IPS-NIHi11 (cell line): ENCODE measurements around the gene HMCES.

ENCODE experiments used
- DNase-seq: peaks from one replicate; pipeline ENCODE4 v3.0.0; 2012; ENCODE audit warnings: mixed read lengths, low spot score

The HMCES gene, protein sequence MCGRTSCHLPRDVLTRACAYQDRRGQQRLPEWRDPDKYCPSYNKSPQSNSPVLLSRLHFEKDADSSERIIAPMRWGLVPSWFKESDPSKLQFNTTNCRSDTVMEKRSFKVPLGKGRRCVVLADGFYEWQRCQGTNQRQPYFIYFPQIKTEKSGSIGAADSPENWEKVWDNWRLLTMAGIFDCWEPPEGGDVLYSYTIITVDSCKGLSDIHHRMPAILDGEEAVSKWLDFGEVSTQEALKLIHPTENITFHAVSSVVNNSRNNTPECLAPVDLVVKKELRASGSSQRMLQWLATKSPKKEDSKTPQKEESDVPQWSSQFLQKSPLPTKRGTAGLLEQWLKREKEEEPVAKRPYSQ

GRCh38 chr3:129278439-129278965, at the start of gene HMCES:
Gene HMCES (plus strand): TSS chr3:129278870. CDS start chr3:129279733, 863 bp downstream.
- peak; percentile 98 for DNase-seq

- peak; percentile 30 for DNase-seq
Measured at GRCh38 chr3:129228891-129229585, 49.6 kb upstream of the HMCES start.

DNA sequence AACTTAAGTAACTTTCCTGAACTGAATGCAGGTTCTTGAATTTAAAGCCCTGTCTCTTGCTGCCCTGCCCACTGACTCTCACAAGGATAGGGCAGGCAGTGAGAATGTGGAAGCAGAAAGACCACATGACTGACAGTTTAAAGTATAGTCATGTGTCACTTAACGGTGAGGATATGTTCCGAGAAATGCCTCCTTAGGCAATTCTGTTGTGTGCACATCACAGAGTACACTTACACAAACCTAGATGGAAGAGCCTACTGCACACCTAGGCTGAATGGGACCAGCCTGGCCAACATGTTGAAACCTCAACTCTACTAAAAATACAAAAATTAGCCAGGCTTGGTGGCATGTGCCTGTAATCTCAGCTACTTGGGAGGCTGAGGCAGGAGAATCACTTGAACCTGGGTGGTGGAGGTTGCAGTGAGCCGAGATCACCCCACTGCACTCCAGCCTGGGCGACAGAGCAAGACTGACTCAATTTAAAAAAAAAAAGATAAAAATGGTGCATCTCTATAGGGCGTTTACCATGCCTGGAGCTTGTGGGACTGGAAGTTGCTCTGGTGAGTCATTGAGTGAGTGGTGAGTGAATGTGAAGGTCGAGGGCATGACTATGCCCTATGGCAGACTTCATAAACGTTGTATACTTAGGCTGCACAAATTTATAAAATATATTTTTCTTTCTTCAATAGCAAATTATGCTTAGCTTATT, 48.2 kb upstream of the HMCES start:
- DNase-seq, result no peak

GRCh38 chr3:129231331-129232119, 47.1 kb upstream of the HMCES start:
- no peak for DNase-seq

- no peak for DNase-seq
Measured at GRCh38 chr3:129233538-129233937, 45.1 kb upstream of the HMCES start.

GRCh38 chr3:129234441-129234840, 44.2 kb upstream of the HMCES start:
- no peak for DNase-seq

- no peak for DNase-seq
Measured at GRCh38 chr3:129235344-129235917, 43.2 kb upstream of the HMCES start.

DNA sequence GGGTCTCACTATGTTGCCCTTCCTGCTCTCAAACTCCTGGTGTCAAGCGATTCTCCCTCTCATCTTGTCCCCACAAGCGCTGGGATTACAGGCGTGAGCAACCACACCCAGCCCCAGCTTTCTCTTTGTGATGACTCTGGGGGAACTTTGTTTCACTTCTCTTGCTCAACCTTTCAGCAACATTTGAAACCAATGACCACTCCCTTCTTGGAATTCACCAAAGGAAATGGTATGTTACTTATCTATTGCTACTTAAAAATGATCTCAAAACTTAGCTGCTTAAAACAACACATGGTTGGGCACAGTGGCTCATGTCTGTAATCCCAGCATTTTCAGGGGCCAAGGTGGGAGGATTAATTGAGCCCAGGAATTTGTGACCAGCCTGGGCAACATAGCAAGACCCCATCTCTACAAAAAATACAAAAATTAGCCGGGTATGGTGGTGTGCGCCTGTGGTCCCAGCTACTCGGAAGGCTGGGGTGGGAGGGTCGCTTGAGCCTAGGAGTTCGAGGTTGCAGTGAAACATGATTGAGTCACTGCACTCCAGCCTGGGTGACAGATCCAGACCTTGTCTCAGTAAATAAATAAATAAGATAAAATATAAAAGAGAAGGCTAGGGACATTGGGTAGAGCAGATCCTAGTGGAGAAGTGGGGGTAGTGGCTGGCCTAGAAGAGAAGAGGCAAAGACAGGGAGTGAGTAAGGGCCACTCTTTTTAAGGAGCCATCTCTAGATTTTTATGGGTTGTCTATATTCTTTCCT, 39.5 kb upstream of the HMCES start:
- no peak for DNase-seq

GRCh38 chr3:129239991-129240390, 38.7 kb upstream of the HMCES start:
- DNase-seq, result no peak

DNA sequence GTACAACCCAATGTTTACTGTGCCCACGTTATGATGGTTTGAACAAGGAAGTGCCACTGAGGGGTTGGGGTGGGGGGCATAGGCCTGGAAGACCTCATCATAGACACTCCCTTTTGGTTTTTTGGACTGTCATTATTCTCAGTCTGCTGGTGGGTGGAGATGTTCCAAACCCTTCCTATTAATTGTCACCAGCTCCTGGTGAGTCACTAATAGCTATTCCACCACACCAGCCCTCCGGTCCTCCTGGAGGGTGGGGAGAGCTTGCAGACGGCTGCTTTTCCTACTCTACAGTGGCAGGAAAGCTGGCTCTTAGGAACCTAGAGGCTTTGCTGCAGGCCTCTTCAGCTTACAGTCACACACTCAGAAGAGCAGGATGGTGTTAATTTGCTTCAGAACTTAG, 38.2 kb upstream of the HMCES start:
- DNase-seq, result no peak

DNA sequence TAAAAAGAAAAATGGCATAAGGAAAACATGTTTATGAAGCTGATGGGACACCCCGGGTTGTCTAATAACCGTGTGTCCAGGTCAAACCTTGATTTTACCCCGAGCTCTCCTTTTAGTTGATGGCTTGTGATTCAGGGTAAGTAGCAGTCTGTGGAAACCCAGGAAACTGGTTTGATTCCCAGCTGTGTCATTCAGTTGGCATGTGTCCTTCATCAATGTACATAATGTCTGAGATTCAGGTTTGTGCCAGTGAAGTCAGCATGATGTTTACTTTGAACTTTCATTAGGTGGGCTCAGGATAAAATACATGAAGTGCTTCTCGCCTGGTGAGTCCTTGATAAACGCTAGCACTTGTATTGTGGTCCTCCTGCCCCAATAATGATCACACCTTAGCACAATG, 33.5 kb upstream of the HMCES start:
- DNase-seq, result no peak

GRCh38 chr3:129245641-129246306, 32.9 kb upstream of the HMCES start:
- DNase-seq, result peak; percentile 88

- no peak for DNase-seq
Measured at GRCh38 chr3:129246636-129247035, 32.0 kb upstream of the HMCES start.

- no peak for DNase-seq
Measured at GRCh38 chr3:129248286-129248979, 30.2 kb upstream of the HMCES start.

GRCh38 chr3:129249284-129250065, 29.2 kb upstream of the HMCES start, which contains the start of gene COPG1:
Gene COPG1 (plus strand): TSS chr3:129249606. CDS start chr3:129249710, 104 bp downstream.
- DNase-seq, result peak; percentile 99

DNA sequence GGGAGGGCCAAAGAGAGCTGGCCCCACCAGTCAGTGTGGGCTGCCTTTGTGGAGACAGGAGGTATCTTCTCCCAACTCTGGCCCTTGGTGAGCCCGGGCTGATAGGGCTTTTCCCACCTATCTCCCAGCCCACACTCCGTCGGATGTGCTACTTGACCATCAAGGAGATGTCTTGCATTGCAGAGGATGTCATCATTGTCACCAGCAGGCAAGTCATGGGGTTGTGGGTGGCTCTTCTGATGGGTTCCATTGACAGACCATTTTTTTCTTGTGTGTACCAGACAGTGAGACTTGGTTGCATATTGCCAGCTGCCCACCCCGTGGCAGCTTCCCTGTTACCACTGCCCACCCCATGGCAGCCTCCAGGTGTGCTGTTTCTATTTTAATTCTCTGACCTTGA, 25.9 kb upstream of the HMCES start:
- DNase-seq, result no peak

DNA sequence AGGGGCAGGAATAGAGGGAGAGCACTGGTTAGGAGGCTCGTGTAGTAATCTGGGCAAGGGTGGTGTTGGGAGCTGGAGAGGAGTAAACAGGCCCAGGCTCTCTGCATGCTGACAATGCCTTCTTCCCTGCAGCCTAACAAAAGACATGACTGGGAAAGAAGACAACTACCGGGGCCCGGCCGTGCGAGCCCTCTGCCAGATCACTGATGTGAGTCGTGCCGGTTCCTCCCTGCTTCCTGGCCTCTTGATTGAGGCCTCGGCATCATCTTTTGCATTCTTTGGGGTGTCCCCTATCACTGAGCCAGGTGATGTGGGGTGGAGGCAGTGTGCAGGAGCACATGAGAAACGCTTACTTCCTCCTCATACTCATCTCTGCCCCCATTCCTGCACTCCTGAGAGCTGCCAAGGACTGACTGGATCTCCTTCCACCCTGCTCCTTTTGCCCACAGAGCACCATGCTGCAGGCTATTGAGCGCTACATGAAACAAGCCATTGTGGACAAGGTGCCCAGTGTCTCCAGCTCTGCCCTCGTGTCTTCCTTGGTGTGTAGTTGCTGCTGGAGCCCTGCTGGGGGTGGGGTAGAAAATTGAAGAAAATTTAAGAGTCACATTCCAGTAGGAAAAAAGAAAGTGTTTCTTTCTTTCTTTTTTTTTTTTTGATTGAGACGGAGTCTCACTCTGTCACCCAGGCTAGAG, 24.0 kb upstream of the HMCES start:
- no peak for DNase-seq

DNA sequence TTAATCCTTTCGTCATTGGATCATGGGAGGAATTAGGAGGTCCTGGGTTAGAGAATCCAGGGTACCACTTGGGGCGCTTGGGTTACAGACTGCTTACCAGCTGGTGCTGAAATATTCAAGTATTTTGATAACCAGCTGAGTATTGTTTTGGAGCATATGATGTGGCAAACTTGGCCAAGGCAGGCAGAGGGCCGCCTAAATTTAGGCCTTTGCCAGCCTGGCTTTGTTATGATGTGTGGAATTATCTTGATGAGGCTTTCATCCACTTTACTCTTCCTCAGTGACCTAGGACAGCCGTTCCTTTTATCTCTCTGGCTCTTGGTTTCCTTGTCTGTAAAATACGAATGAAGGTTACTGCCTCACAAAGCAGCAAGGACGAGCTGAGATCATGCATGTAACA, 22.4 kb upstream of the HMCES start:
- DNase-seq, result no peak
